ENCODE measurements around the gene MANBA.

MANBA gene

GRCh38 chr4:102707150-102707549 lies 53.6 kb downstream of the MANBA start:
- Histone ChIP-seq H3K4me1 (ENCODE audit: control insufficient read depth, insufficient read depth, low read length) (no peaks in the 10 kb centered on the region), H3K4me3 (ENCODE audit: insufficient read depth, low read depth, low read length) (no peak overlapping the region), H3K9me3 (ENCODE audit: control insufficient read depth, low read length) (no peaks in the 10 kb centered on the region), H3K27ac (ENCODE audit: insufficient read depth, low read depth, low read length, poor library complexity, severe bottlenecking) (no peak overlapping the region), H3K36me3 (ENCODE audit: control insufficient read depth, insufficient read depth, low read length) (no peaks in the 10 kb centered on the region), H3K27me3 (ENCODE audit: control insufficient read depth, insufficient read depth, low read length, poor library complexity, severe bottlenecking) (no peaks in the 10 kb centered on the region)
- no CpG with 5 or more reads among the region's 1 CpG for WGBS, 2 experiments

DNA sequence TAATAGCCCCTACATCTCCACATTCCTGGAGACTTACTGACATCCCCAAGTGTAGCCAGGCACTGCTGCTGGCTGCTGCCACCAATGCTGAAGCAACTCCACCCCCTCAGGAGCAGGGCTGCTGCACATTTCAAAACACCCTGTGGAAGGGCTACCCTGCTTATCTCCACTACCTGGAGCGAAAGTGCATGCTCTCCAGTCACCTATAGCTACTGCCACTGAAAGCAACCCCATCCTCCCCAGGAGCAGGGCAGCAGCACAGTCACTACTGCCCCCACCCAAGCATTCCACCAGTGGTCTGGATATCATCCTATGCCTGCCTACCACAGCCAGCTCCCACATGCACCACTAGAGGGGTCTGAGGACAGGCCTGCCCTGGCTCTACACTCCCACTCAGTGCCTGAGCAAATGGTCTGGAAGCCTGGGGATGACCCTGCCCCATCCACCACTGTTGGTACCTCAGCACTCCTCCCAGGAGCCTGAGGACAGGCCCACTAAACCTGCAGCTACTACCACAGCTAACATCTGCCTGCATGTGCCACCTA lies 55.3 kb downstream of the MANBA start:
- Histone ChIP-seq H3K27me3 (ENCODE audit: control insufficient read depth, insufficient read depth, low read length, poor library complexity, severe bottlenecking) (no peaks in the 10 kb centered on the region), H3K36me3 (ENCODE audit: control insufficient read depth, insufficient read depth, low read length) (no peaks in the 10 kb centered on the region), H3K9me3 (ENCODE audit: control insufficient read depth, low read length) (no peaks in the 10 kb centered on the region), H3K27ac (ENCODE audit: insufficient read depth, low read depth, low read length, poor library complexity, severe bottlenecking) (no peak overlapping the region), H3K4me1 (ENCODE audit: control insufficient read depth, insufficient read depth, low read length) (no peaks in the 10 kb centered on the region), H3K4me3 (ENCODE audit: insufficient read depth, low read depth, low read length) (no peak overlapping the region)
- WGBS, 2 experiments = 88 to 95% methylated on average over 1 of the region's 1 CpG

- Histone ChIP-seq H3K27ac (ENCODE audit: insufficient read depth, low read depth, low read length, poor library complexity, severe bottlenecking) (no peak overlapping the region), H3K4me3 (ENCODE audit: insufficient read depth, low read depth, low read length) (no peak overlapping the region), H3K9me3 (ENCODE audit: control insufficient read depth, low read length) (no peaks in the 10 kb centered on the region), H3K27me3 (ENCODE audit: control insufficient read depth, insufficient read depth, low read length, poor library complexity, severe bottlenecking) (no peaks in the 10 kb centered on the region), H3K36me3 (ENCODE audit: control insufficient read depth, insufficient read depth, low read length) (no peaks in the 10 kb centered on the region), H3K4me1 (ENCODE audit: control insufficient read depth, insufficient read depth, low read length) (no peaks in the 10 kb centered on the region)
- 95 to 99% methylated on average over 3 of the region's 3 CpGs for WGBS, 2 experiments
Measured at GRCh38 chr4:102696758-102697157, 64.0 kb downstream of the MANBA start.

- H3K9me3 ChIP-seq (ENCODE audit: control insufficient read depth, low read length) = no peaks in the 10 kb centered on the region
- 93 to 94% methylated on average over 3 of the region's 3 CpGs for WGBS, 2 experiments
- H3K4me1 ChIP-seq (ENCODE audit: control insufficient read depth, insufficient read depth, low read length) = no peaks in the 10 kb centered on the region
- no peaks in the 10 kb centered on the region for H3K27me3 ChIP-seq (ENCODE audit: control insufficient read depth, insufficient read depth, low read length, poor library complexity, severe bottlenecking)
- H3K27ac ChIP-seq (ENCODE audit: insufficient read depth, low read depth, low read length, poor library complexity, severe bottlenecking) = no peak overlapping the region
- H3K4me3 ChIP-seq (ENCODE audit: insufficient read depth, low read depth, low read length) = no peak overlapping the region
- no peaks in the 10 kb centered on the region for H3K36me3 ChIP-seq (ENCODE audit: control insufficient read depth, insufficient read depth, low read length)
Measured at GRCh38 chr4:102694791-102695190, 66.0 kb downstream of the MANBA start.

- 92 to 96% methylated on average over 5 of the region's 5 CpGs for WGBS, 2 experiments
- Histone ChIP-seq H3K27me3 (ENCODE audit: control insufficient read depth, insufficient read depth, low read length, poor library complexity, severe bottlenecking) (no peaks in the 10 kb centered on the region), H3K4me3 (ENCODE audit: insufficient read depth, low read depth, low read length) (no peak overlapping the region), H3K27ac (ENCODE audit: insufficient read depth, low read depth, low read length, poor library complexity, severe bottlenecking) (no peak overlapping the region), H3K4me1 (ENCODE audit: control insufficient read depth, insufficient read depth, low read length) (no peaks in the 10 kb centered on the region), H3K9me3 (ENCODE audit: control insufficient read depth, low read length) (no peaks in the 10 kb centered on the region), H3K36me3 (ENCODE audit: control insufficient read depth, insufficient read depth, low read length) (no peaks in the 10 kb centered on the region)
Measured at GRCh38 chr4:102693861-102694260, 66.9 kb downstream of the MANBA start.

- H3K27me3 ChIP-seq (ENCODE audit: control insufficient read depth, insufficient read depth, low read length, poor library complexity, severe bottlenecking) = no peaks in the 10 kb centered on the region
- H3K4me1 ChIP-seq (ENCODE audit: control insufficient read depth, insufficient read depth, low read length) = no peaks in the 10 kb centered on the region
- WGBS, 2 experiments = 91 to 94% methylated on average over 4 of the region's 4 CpGs
- H3K36me3 ChIP-seq (ENCODE audit: control insufficient read depth, insufficient read depth, low read length) = no peaks in the 10 kb centered on the region
- H3K9me3 ChIP-seq (ENCODE audit: control insufficient read depth, low read length) = no peaks in the 10 kb centered on the region
- H3K4me3 ChIP-seq (ENCODE audit: insufficient read depth, low read depth, low read length) = no peak overlapping the region
- no peak overlapping the region for H3K27ac ChIP-seq (ENCODE audit: insufficient read depth, low read depth, low read length, poor library complexity, severe bottlenecking)
Measured at GRCh38 chr4:102693262-102693850, 67.4 kb downstream of the MANBA start.

- no peak overlapping the region for H3K4me3 ChIP-seq (ENCODE audit: insufficient read depth, low read depth, low read length)
- H3K4me1 ChIP-seq (ENCODE audit: control insufficient read depth, insufficient read depth, low read length) = no peaks in the 10 kb centered on the region
- no peaks in the 10 kb centered on the region for H3K9me3 ChIP-seq (ENCODE audit: control insufficient read depth, low read length)
- H3K36me3 ChIP-seq (ENCODE audit: control insufficient read depth, insufficient read depth, low read length) = no peaks in the 10 kb centered on the region
- 96 to 97% methylated on average over 3 of the region's 3 CpGs for WGBS, 2 experiments
- H3K27me3 ChIP-seq (ENCODE audit: control insufficient read depth, insufficient read depth, low read length, poor library complexity, severe bottlenecking) = no peaks in the 10 kb centered on the region
- no peak overlapping the region for H3K27ac ChIP-seq (ENCODE audit: insufficient read depth, low read depth, low read length, poor library complexity, severe bottlenecking)
Measured at GRCh38 chr4:102692474-102692873, 68.3 kb downstream of the MANBA start.

- Histone ChIP-seq H3K27me3 (ENCODE audit: control insufficient read depth, insufficient read depth, low read length, poor library complexity, severe bottlenecking) (no peaks in the 10 kb centered on the region), H3K4me1 (ENCODE audit: control insufficient read depth, insufficient read depth, low read length) (no peaks in the 10 kb centered on the region), H3K27ac (ENCODE audit: insufficient read depth, low read depth, low read length, poor library complexity, severe bottlenecking) (no peak overlapping the region), H3K36me3 (ENCODE audit: control insufficient read depth, insufficient read depth, low read length) (no peaks in the 10 kb centered on the region), H3K4me3 (ENCODE audit: insufficient read depth, low read depth, low read length) (no peak overlapping the region), H3K9me3 (ENCODE audit: control insufficient read depth, low read length) (no peaks in the 10 kb centered on the region)
- WGBS, 2 experiments = 83 to 93% methylated on average over 6 of the region's 7 CpGs
Measured at GRCh38 chr4:102687982-102688433, 72.8 kb downstream of the MANBA start.

DNA sequence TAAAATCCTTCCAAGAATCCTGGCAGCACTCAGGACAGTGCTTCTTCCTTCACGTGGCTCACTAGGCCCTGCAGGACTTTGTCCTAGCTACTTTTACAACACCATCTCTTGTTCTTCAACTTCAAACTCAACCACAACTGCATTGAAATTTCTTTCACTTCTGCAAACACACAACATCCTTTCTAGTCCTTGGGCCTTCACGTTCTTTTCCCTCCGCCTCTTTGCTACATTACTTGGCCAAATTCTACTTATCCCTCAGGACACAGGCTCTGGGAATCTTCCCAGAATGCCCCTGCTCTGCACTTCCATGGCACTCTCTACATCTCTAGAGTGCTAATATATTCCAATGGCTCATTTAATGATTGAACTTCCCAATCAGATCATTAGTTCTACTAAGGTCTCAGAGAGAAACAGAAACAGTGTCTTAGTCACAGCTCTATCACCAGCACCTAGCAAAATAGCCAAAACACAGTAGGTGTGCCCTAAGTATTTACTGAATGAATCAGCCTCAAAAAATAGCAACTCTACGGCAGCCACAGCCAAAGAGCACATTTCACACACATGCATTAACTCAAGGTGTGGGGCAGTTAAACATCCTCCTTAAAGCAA lies 73.3 kb downstream of the MANBA start:
- Histone ChIP-seq H3K27me3 (ENCODE audit: control insufficient read depth, insufficient read depth, low read length, poor library complexity, severe bottlenecking) (no peaks in the 10 kb centered on the region), H3K4me3 (ENCODE audit: insufficient read depth, low read depth, low read length) (no peak overlapping the region), H3K36me3 (ENCODE audit: control insufficient read depth, insufficient read depth, low read length) (no peaks in the 10 kb centered on the region), H3K27ac (ENCODE audit: insufficient read depth, low read depth, low read length, poor library complexity, severe bottlenecking) (no peak overlapping the region), H3K4me1 (ENCODE audit: control insufficient read depth, insufficient read depth, low read length) (no peaks in the 10 kb centered on the region), H3K9me3 (ENCODE audit: control insufficient read depth, low read length) (no peaks in the 10 kb centered on the region)
- 92 to 96% methylated on average over 4 of the region's 4 CpGs for WGBS, 2 experiments

- WGBS, 2 experiments = 78 to 91% methylated on average over 2 of the region's 3 CpGs
- H3K27ac ChIP-seq (ENCODE audit: insufficient read depth, low read depth, low read length, poor library complexity, severe bottlenecking) = no peak overlapping the region
- no peak overlapping the region for H3K4me3 ChIP-seq (ENCODE audit: insufficient read depth, low read depth, low read length)
Measured at GRCh38 chr4:102685768-102686167, 75.0 kb downstream of the MANBA start.

More at GRCh38 chr4:102685768-102686167, 75.0 kb downstream of the MANBA start:
- no peaks in the 10 kb centered on the region for H3K36me3 ChIP-seq (ENCODE audit: control insufficient read depth, insufficient read depth, low read length)
- no peaks in the 10 kb centered on the region for H3K27me3 ChIP-seq (ENCODE audit: control insufficient read depth, insufficient read depth, low read length, poor library complexity, severe bottlenecking)
- no peaks in the 10 kb centered on the region for H3K9me3 ChIP-seq (ENCODE audit: control insufficient read depth, low read length)
- H3K4me1 ChIP-seq (ENCODE audit: control insufficient read depth, insufficient read depth, low read length) = no peaks in the 10 kb centered on the region

Measured in ectodermal cell (in vitro differentiated cells).